Measurements from ENCODE around the gene CFAP299.

Gene CFAP299

GRCh38 chr4:80526697-80527096 is 191.2 kb downstream of the CFAP299 start:
- DNase-seq = no peak

- no peak for DNase-seq
Observed at GRCh38 chr4:80529026-80529425, 193.5 kb downstream of the CFAP299 start.

GRCh38 chr4:80532674-80533333 is 197.3 kb downstream of the CFAP299 start:
- no peak for DNase-seq

- DNase-seq = no peak
Observed at GRCh38 chr4:80535551-80535950, 200.0 kb downstream of the CFAP299 start.

GRCh38 chr4:80538276-80538926 is 202.9 kb downstream of the CFAP299 start:
- no peak for DNase-seq

GRCh38 chr4:80539190-80539589 is 203.7 kb downstream of the CFAP299 start:
- no peak for DNase-seq

GRCh38 chr4:80540349-80540748 is 204.8 kb downstream of the CFAP299 start:
- no peak for DNase-seq

GRCh38 chr4:80540785-80541469 is 205.4 kb downstream of the CFAP299 start:
- DNase-seq = no peak

GRCh38 chr4:80542747-80543146 is 207.2 kb downstream of the CFAP299 start:
- no peak for DNase-seq

GRCh38 chr4:80560337-80560736 is 224.8 kb downstream of the CFAP299 start:
- no peak for DNase-seq

GRCh38 chr4:80566203-80566872 is 230.8 kb downstream of the CFAP299 start:
- DNase-seq = no peak

- DNase-seq = no peak
Observed at GRCh38 chr4:80568891-80569290, 233.4 kb downstream of the CFAP299 start.

- no peak for DNase-seq
Observed at GRCh38 chr4:80576796-80577195, 241.3 kb downstream of the CFAP299 start.

- no peak for DNase-seq
Observed at GRCh38 chr4:80578001-80578400, 242.5 kb downstream of the CFAP299 start.

GRCh38 chr4:80585542-80585941 is 250.0 kb downstream of the CFAP299 start:
- no peak for DNase-seq

GRCh38 chr4:80586716-80587115 is 251.2 kb downstream of the CFAP299 start:
- no peak for DNase-seq

GRCh38 chr4:80587871-80588385 is 252.4 kb downstream of the CFAP299 start:
- no peak for DNase-seq

GRCh38 chr4:80592950-80593349 is 257.4 kb downstream of the CFAP299 start:
- no peak for DNase-seq

GRCh38 chr4:80594701-80595100 is 259.2 kb downstream of the CFAP299 start:
- no peak for DNase-seq

- DNase-seq = no peak
Observed at GRCh38 chr4:80608281-80608980, 272.9 kb downstream of the CFAP299 start.

- DNase-seq = no peak
Observed at GRCh38 chr4:80610199-80610598, 274.7 kb downstream of the CFAP299 start.

All from inflammatory macrophage (primary cell).